Activated T-helper 1 cell treated with anti-CD3 and anti-CD28 coated beads, Interleukin-12 subunit alpha, Interleukin-12 subunit beta, Interleukin-2, Interleukin-4 antibody, amounts not matched to agents 30 ng/mL and 10 ng/mL and 1 ng/mL, durations not matched to agents 14 hours and 24 hours and 36 hours (primary cell): ENCODE measurements around the gene GLG1. TPM values are rescaled to one million over a fixed set of nuclear protein-coding genes. Genes with fewer than 3 reads are reported as not detected.

Source experiments
- DNase-seq: peaks from one replicate; pipeline ENCODE4 v3.0.0; 2021; ENCODE audit warnings: low spot score
- H3K27ac Mint-ChIP-seq: one replicate; pipeline ENCODE4 v1.8.0; 2021; ENCODE audit warnings: mild to moderate bottlenecking, mixed read lengths
- H3K27me3 Mint-ChIP-seq: one replicate; pipeline ENCODE4 v1.8.0; 2022; ENCODE audit warnings: mild to moderate bottlenecking, moderate library complexity, mixed read lengths; ENCODE audit not compliant: insufficient read depth
- H3K36me3 Mint-ChIP-seq: one replicate; pipeline ENCODE4 v1.8.0; 2021; ENCODE audit warnings: low read depth, mixed read lengths
- H3K4me1 Mint-ChIP-seq: one replicate; pipeline ENCODE4 v1.8.0; 2021; ENCODE audit warnings: low read depth, mixed read lengths
- H3K4me3 Mint-ChIP-seq: one replicate; pipeline ENCODE4 v1.8.0; 2021; ENCODE audit warnings: mild to moderate bottlenecking, moderate library complexity, mixed read lengths
- H3K9me3 Mint-ChIP-seq: one replicate; pipeline ENCODE4 v1.8.0; 2021; ENCODE audit warnings: mixed read lengths
- intact Hi-C: fragments of 100-400 bp; cut with micrococcal nuclease; formaldehyde crosslinking; loops from one replicate; pipeline ENCODE4 v1.15.1; 2024
- total RNA-seq: library from RNA; stranded (reverse); gene quantifications from 2 replicates; pipeline ENCODE4 v1.2.3, GENCODE V29; 2022

The GLG1 gene
- total RNA-seq, 1 donor from 2014 or later: 71.8 TPM

DNA sequence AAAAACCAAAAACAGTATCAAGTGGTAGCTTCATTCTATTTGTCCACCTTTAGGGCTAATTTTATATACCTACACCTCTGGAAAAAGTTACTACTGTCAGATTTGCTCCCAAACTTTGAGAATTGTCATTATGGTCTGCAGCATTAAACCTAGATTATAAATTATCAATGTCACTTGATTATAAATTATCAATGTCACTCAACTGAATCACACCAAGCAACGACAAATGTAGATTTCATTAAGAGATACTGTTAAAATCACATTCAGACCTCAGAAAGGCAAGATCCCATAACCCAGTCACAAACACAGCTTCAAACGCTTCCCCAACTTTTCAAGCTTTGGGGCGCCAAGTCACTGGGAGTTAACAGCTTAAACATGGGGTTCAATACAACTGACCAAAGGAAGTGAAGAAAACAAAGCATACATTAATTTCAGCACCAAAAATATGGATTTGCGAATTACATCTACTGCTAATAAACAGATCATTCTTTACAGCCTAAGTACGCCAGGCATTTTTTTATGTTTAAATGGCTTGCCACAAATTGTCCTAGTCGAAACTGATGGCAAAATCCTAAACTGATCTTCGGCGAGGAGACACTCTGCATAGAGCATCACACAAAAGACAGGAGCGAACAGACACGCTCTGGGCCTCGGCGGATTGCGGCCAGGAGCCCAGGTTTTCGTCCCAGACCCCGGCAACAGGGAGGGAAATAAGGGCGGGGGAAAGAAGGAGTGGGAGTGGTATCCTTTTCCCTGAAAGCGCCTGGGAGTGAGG lies 981 bp downstream of the GLG1 start:
- intact Hi-C loops: loop anchor here (2.0 to 10.0 kb wide), 6 partner anchors 95 to 1039 kb away; partner anchors contain the start of genes CFDP1, KARS1, MLKL and TERF2IP
- Mint-ChIP-seq H3K9me3 (peaks cover 3% of the 10 kb centered on the region), H3K4me3 (peak overlapping the region; percentile 92), H3K36me3 (peaks cover 15% of the 10 kb centered on the region), H3K27ac (peak overlapping the region; percentile 92), H3K4me1 (peaks cover 72% of the 10 kb centered on the region), H3K27me3 (no peaks in the 10 kb centered on the region)
- DNase-seq: no peak

DNA sequence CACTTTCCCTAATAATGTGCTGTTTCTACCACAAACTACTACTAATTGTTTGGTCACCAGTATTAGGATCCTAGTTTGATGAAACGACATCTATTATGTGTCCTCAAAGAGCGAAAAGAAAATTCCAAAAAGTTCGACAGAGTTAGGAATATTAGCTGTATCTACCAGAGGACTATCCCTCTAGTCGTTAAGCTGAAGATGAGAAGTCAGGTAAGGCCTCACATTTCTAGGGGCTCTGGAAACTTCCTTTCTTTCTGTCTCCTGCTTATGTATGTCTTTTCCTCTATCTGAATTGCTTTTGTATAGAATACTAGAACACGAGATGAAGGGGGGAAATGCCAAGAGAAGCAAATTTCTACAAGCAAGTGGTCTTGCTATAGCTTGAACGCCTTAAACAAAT lies 1.6 kb downstream of the GLG1 start:
- Mint-ChIP-seq H3K4me3 (peak overlapping the region; percentile 92), H3K36me3 (peaks cover 15% of the 10 kb centered on the region), H3K27ac (peak overlapping the region; percentile 92), H3K4me1 (peaks cover 78% of the 10 kb centered on the region), H3K27me3 (no peaks in the 10 kb centered on the region), H3K9me3 (peaks cover 3% of the 10 kb centered on the region)
- DNase-seq: no peak
- intact Hi-C loops: loop anchor here (5.0 to 10.0 kb wide), 4 partner anchors 113 to 1039 kb away; partner anchors contain the start of genes CFDP1, KARS1 and TERF2IP

DNA sequence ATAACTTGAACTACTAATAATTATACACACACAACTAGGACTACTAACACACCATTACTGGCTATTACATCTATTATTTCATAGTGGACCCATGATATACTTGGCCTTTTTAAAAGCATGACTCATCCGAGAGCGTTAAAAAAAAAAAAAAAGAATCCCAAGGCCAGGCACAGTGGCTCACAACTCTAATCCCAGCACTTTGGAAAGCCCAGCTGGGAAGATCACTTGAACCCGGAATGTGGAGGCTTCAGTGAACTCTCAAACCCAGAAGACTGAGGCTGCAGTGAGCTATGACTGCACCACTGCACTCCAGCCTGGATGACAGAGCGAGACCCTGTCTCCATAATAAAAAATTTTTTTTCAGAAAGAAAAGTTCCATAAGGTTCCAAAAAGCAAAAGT lies 3.1 kb downstream of the GLG1 start:
- intact Hi-C loops: loop anchor here (5.0 to 10.0 kb wide), 2 partner anchors 37 to 1041 kb away; partner anchors contain the start of genes KARS1 and TERF2IP
- Mint-ChIP-seq H3K27ac (peak overlapping the region; percentile 18), H3K4me1 (peaks cover 86% of the 10 kb centered on the region), H3K27me3 (no peaks in the 10 kb centered on the region), H3K4me3 (peak overlapping the region; percentile 92), H3K36me3 (peaks cover 17% of the 10 kb centered on the region), H3K9me3 (peaks cover under 1% of the 10 kb centered on the region)
- no peak for DNase-seq

DNA sequence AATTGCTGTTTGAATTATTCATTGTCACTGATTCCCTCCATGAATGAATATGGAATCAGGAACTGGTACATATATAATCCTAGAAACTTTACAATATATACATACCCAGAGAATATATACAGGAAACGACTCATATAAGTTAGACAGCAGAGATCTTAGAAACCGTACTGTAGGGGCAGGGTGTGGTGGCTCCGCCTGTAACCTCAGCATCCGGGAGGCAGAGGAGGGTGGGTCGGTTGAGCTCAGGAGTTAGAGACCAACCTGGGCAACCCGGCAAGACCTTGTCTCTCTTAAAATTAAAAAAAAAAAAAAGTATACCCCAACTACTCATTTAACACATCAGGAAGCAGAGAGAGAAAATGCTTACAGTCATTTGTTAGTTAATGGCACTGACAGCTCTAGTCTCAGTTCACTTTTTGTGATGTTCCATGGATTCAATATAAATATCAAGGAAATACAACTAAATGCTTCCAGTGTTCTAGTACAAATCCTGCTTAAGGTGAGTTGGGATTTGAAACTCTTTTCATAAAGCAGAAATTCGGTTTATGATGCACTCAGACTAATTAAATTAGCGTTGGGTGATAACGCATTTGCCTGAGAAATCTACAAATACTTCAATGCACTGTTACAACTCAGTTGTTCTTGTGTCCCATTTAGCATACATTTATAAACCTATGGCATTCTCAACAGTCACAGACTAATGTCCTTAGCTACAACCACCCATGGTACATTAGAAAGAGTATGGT lies 5.6 kb downstream of the GLG1 start:
- Mint-ChIP-seq H3K4me3 (peak overlapping the region; percentile 77), H3K27me3 (no peaks in the 10 kb centered on the region), H3K36me3 (peaks cover 23% of the 10 kb centered on the region), H3K27ac (peak overlapping the region; percentile 77), H3K9me3 (no peaks in the 10 kb centered on the region), H3K4me1 (peaks cover 70% of the 10 kb centered on the region)
- intact Hi-C loops: loop anchor here (1.0 to 10.0 kb wide), 3 partner anchors 23 to 1044 kb away; partner anchors contain the start of genes KARS1 and TERF2IP
- peak; percentile 66 for DNase-seq

DNA sequence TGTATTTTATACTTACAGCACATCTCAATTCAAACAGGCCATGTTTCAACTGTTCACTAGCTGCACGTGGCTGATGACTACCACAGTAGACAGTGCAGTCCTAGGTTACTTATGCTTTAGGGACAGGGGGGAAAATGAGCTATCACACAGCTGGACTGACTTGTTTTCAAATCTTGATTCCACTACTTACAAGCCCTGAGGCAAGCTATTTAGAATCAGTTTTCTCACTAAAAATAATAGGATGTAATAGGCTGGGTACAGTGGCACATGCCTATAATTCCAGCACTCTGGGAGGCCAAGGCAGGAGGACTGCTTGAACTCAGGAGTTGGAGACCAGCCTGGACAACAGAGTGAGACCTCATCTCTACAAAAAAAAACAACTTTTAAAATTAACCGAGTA lies 10.3 kb downstream of the GLG1 start:
- no peak for DNase-seq
- Mint-ChIP-seq H3K4me3 (no peak overlapping the region), H3K9me3 (no peaks in the 10 kb centered on the region), H3K27me3 (no peaks in the 10 kb centered on the region), H3K36me3 (peaks cover 14% of the 10 kb centered on the region), H3K4me1 (peaks cover 39% of the 10 kb centered on the region), H3K27ac (no peak overlapping the region)
- intact Hi-C loops: no loop called here

DNA sequence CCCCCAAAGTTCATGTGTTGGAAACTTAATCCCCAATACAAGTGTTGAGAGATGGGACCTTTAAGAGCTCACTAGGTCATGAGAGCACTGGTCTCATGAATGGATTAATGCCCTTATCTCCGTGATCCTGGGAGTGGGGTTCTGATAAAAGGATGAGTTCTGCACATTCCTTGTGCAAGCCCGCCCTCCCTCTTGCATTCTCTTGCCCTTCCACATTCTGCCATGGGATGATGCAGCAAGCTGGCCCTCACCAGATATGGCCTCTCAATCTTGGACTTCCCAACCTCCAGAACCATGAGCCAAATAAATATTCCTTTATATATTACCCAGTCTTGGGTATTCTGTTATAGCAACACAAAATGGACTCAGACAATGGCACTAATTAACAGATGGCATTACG lies 14.1 kb downstream of the GLG1 start:
- Mint-ChIP-seq H3K4me1 (peaks cover 19% of the 10 kb centered on the region), H3K36me3 (peaks cover 8% of the 10 kb centered on the region), H3K27ac (no peak overlapping the region), H3K4me3 (no peak overlapping the region), H3K9me3 (no peaks in the 10 kb centered on the region), H3K27me3 (no peaks in the 10 kb centered on the region)
- no peak for DNase-seq
- intact Hi-C loops: no loop called here

DNA sequence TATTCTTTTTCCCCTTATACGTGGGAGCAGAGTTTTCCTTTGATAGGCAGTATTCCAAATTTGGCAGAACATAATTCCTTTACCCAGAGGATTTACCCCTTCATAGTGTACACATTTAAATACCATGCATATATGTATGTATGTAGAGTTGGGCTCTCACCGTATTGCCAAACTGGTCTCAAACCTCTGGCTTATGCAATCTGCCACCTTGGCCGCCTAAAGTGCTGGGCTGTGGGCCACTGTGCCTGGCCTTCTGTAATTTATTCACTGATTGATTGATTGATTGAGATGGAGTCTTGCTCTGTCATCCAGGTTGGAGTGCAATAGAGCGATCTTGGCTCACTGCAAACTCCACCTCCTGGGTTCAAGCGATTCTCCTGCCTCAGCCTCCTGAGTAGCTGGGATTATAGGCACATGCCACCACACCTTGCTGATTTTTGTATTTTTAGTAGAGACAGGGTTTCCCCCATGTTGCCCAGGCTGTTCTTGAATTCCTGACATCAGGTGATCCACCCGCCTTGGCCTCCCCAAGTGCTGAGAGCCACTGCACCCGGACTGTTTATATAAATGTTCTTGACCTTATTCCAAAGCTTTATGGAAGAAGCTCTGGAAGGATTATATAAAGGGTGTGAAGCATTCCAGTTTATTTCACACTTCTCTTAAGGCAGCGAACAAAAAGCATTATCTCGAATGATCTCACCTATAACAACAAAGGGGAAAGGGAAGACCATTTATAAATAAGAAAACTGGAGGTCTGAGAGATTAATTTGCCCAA lies 14.9 kb downstream of the GLG1 start:
- Mint-ChIP-seq H3K36me3 (peaks cover 11% of the 10 kb centered on the region), H3K9me3 (no peaks in the 10 kb centered on the region), H3K27ac (no peak overlapping the region), H3K4me1 (peaks cover 22% of the 10 kb centered on the region), H3K27me3 (no peaks in the 10 kb centered on the region), H3K4me3 (no peak overlapping the region)
- DNase-seq: no peak
- intact Hi-C loops: no loop called here

DNA sequence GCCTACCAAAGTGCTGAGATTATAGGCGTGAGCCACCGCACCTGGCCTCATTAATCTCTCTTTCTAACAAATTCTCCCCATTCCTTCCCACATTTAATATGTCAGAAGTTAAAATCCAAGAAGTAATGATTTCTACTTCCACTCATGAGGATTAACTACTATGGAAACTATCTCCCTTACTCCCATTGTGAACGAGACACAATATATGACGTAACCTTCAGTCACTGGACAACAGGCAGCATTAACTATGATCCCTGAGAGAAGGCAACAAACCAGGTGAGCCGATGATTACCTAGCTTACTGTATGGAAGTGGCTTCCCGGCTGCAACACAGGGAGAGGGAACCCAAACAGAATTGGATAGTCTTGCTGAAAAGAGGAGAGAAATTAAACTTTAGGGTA lies 20.0 kb downstream of the GLG1 start:
- H3K36me3 Mint-ChIP-seq: peaks cover 12% of the 10 kb centered on the region
- no peaks in the 10 kb centered on the region for H3K9me3 Mint-ChIP-seq
- no peak for DNase-seq
- H3K4me3 Mint-ChIP-seq: no peak overlapping the region
- no peaks in the 10 kb centered on the region for H3K27me3 Mint-ChIP-seq
- intact Hi-C loops: no loop called here
- peaks cover 18% of the 10 kb centered on the region for H3K4me1 Mint-ChIP-seq
- H3K27ac Mint-ChIP-seq: no peak overlapping the region

DNA sequence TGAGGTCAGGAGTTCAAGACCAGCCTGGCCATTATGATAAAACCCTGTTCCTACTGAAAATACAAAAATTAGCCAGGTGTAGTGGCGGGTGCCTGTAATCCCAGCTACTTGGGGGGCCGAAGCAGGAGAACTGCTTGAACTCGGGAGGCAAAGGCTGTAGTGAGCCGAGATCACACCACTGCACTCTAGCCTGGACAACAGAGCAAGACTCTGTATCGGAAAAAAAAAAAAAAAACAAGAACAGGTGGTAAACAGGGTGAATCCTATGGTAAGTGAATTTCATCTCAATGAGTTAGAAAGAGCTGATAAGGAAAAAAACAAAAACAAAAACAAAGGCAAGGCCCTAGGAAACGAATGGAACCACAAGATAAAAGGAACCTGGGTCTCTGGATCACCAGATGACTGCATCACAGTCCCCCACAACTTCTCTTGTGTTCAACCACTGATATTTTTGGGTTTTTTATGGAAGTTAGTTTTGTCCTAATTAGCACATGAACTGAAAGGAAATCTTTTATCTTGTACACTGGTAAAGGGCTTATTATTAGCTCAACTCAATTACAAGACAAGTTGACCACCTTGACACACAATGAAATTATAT lies 21.0 kb downstream of the GLG1 start:
- H3K4me3 Mint-ChIP-seq: no peak overlapping the region
- H3K27me3 Mint-ChIP-seq: no peaks in the 10 kb centered on the region
- H3K27ac Mint-ChIP-seq: no peak overlapping the region
- intact Hi-C loops: no loop called here
- H3K9me3 Mint-ChIP-seq: no peaks in the 10 kb centered on the region
- DNase-seq: no peak
- H3K4me1 Mint-ChIP-seq: peaks cover 21% of the 10 kb centered on the region
- peaks cover 12% of the 10 kb centered on the region for H3K36me3 Mint-ChIP-seq

DNA sequence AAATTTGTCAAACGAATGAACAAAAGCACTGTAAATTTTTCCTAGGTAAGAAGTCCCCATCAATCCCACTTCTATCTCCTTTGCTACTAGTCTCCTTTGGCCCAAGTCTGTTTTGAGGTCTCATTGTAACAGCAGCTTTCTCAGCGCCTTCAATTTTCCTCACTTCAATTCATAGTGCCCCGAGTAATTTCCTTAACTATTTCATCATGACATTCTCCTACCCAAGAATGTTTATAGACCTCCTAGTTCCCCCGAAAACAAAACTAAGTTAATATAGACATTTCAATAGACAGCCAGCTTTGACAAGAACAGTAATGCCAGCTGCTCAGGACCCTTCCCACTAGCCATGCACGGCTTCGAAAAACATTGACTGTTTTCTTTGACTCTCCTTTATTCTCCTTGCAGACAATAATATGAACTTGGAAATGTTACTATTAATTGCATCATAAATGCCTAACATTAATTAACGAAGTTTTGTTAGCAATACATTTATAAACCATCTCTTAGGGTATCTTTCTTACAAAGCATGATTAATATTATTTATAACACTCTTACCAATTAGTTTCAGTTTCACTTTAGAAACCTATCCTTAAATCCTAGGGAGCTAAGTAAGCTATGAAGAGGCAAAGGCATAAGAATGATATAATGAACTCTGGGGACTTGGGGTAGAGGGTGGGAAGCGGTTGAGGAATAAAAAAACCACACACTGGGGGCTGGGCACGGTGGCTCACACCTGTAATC lies 22.8 kb downstream of the GLG1 start:
- peaks cover 12% of the 10 kb centered on the region for H3K36me3 Mint-ChIP-seq
- intact Hi-C loops: no loop called here
- no peak overlapping the region for H3K4me3 Mint-ChIP-seq
- no peaks in the 10 kb centered on the region for H3K27me3 Mint-ChIP-seq
- no peaks in the 10 kb centered on the region for H3K9me3 Mint-ChIP-seq
- H3K27ac Mint-ChIP-seq: no peak overlapping the region
- H3K4me1 Mint-ChIP-seq: peaks cover 29% of the 10 kb centered on the region
- DNase-seq: no peak

DNA sequence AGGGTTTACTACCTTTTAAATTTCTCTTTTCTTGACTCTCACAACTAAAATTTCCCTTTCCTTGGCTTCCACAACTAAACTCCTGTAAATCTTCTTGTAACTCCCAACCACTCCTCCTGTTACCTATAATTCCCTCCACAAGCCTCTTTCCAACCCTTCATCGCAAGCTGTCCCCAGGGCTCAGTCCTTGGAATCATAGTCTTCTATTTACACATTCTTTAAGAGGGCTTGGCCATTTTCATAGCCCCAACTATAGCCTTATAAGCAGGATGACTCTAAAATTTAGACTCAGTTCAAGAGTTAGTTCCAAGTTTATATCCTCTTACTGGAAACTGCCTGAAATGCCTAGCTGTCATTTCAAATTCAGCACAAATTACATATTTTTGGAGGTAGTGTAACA lies 23.9 kb downstream of the GLG1 start:
- Mint-ChIP-seq H3K4me3 (no peak overlapping the region), H3K4me1 (peaks cover 35% of the 10 kb centered on the region), H3K27ac (peak overlapping the region; percentile 55), H3K36me3 (peaks cover 14% of the 10 kb centered on the region), H3K9me3 (no peaks in the 10 kb centered on the region), H3K27me3 (no peaks in the 10 kb centered on the region)
- no peak for DNase-seq
- intact Hi-C loops: no loop called here

DNA sequence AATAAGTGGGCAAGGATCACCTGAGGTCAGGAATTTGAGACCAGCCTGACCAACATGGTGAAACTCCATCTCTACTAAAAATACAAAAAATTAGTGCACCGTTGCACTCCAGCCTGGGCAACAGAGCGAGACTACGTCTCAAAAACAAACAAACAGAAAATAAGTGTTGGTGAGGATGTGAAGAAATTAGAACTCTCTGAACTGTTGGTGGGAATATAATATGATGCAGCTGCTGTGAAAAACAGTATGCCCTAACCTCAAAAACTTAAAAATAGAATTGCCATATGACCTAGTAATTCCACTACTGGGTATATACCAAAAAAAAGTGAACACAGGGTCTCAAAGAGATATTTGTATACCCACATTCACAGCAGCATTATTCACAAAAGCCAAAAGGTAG lies 26.1 kb downstream of the GLG1 start:
- DNase-seq: no peak
- H3K9me3 Mint-ChIP-seq: no peaks in the 10 kb centered on the region
- no peak overlapping the region for H3K4me3 Mint-ChIP-seq
- intact Hi-C loops: no loop called here
- H3K27me3 Mint-ChIP-seq: no peaks in the 10 kb centered on the region
- H3K27ac Mint-ChIP-seq: peak overlapping the region; percentile 36
- peaks cover 9% of the 10 kb centered on the region for H3K36me3 Mint-ChIP-seq
- H3K4me1 Mint-ChIP-seq: peaks cover 35% of the 10 kb centered on the region
